Cardiac fibroblast (primary cell): Measurements from ENCODE around the gene WNK1.
A peak's percentile ranks its signal among the peaks of the same experiment; 100 is the strongest.

Experiments used
- DNase-seq, 2 donors: peaks; one replicate each; pipeline versions ENCODE4 v3.0.0 to v3.0.0-alpha.2; 2010; ENCODE audit warnings: low read depth in 2 of 2
- H3K4me3 ChIP-seq, 2 donors: replicated peaks in 1 of 2; 1 replicate in 1 of 2; 2 replicates in 1 of 2; pipeline ENCODE4 v1.5.1; 2011; ENCODE audit warnings: low read depth in 2 of 2, low read length in 2 of 2, mild to moderate bottlenecking in 2 of 2, moderate library complexity in 1 of 2
- TF ChIP-seq, protein P1 (sequence below): IDR thresholded peaks from one replicate; pipeline ENCODE4 v1.5.1; 2011; ENCODE audit warnings: low read depth, mild to moderate bottlenecking, low read length, inconsistent platforms

Gene WNK1

DNA sequence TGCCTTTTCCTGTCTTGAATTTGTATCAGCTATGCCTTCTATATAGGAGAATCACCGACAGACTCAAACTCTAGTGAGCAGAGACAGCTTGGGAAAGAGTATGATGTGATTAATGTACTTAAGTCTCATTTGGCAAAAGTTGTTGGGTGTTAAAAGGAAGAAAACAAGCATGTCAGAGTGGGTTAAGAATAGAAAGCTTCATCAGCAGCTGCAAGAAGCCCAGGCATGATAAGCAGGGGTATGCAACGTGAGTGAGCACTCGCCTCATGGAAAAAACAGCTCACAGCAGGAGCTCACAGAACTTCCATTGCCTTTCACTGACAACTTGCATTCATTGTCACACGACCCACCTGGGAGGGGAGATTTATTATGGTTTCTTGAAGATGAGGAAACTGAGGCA, 35.9 kb upstream of the WNK1 start:
- no peak overlapping the region for H3K4me3 ChIP-seq
- TF ChIP-seq, protein P1, sequence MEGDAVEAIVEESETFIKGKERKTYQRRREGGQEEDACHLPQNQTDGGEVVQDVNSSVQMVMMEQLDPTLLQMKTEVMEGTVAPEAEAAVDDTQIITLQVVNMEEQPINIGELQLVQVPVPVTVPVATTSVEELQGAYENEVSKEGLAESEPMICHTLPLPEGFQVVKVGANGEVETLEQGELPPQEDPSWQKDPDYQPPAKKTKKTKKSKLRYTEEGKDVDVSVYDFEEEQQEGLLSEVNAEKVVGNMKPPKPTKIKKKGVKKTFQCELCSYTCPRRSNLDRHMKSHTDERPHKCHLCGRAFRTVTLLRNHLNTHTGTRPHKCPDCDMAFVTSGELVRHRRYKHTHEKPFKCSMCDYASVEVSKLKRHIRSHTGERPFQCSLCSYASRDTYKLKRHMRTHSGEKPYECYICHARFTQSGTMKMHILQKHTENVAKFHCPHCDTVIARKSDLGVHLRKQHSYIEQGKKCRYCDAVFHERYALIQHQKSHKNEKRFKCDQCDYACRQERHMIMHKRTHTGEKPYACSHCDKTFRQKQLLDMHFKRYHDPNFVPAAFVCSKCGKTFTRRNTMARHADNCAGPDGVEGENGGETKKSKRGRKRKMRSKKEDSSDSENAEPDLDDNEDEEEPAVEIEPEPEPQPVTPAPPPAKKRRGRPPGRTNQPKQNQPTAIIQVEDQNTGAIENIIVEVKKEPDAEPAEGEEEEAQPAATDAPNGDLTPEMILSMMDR = no peak
- DNase-seq = peak; percentile 17 to 68

GRCh38 chr12:718756-719102, 33.6 kb upstream of the WNK1 start:
- no peak for DNase-seq
- H3K4me3 ChIP-seq = no peak overlapping the region
- TF ChIP-seq, protein P1 = no peak

DNA sequence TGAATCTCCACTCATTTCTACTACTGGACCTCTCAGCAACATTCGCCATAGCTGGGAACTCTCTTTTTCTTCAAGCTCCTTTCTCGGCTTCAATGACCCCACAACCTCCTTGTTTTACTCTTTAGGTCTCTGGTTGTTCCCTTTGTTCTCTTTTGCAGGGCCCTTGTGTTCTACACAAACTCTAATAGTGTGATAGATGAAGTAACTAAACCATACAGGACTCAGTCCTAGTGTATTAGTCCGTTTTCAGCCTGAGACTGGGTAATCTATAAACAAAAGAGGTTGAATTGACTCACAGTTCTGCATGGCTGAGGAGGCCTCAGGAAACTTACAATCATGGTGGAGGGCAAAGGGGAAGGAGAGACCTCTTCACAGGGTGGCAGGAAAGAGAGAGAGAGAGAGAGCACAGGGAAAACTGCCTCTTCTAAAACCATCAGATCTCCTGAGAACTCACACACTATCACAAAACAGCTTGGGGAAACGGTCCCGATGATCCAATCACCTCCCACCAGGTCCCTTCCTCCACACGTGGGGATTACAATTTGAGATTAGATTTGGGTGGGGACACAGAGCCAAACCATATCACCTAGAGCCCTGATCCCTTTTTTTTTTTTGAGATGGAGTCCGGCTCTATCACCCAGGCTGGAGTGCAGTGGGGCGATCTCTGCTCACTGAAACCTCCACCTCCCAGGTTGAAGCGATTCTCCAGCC, 32.0 kb upstream of the WNK1 start:
- DNase-seq = no peak
- H3K4me3 ChIP-seq = no peak overlapping the region
- TF ChIP-seq, protein P1 = no peak

DNA sequence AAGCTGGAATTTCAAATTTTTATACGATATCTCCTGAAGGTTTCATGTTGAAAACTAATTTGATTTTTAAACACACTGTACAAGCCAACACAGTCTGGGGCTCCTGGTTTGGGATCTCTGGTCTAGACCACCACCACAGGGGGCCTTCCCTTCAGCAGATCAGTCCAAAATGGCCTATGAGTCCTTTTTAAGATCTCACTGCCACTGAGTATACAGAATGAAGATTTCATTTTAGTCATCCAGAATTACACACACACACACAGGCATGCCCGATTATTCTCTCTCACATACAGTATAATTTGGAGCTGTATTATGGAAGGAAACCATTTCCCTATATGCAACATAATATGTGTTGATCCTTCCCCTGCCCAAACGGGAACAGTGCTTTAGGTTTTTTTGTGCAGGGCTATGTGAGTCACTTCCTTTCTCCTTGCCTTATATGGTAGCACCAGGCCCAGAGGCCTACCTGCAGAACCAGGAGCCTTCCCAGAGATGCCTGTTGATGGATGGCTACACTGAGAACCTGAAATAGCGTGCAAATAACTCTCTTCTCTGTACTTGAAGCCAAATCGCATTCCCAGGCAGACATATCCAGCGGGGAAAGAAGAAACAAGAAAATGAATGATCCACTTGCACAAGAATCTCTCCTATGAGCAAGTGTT, 28.1 kb upstream of the WNK1 start:
- H3K4me3 ChIP-seq = no peak overlapping the region
- DNase-seq = peak in 1 of 2 donors; percentile 23
- TF ChIP-seq, protein P1 = no peak

GRCh38 chr12:725076-725475, 27.3 kb upstream of the WNK1 start:
- H3K4me3 ChIP-seq = no peak overlapping the region
- DNase-seq = no peak
- TF ChIP-seq, protein P1 = no peak

GRCh38 chr12:726281-727140, 25.9 kb upstream of the WNK1 start:
- TF ChIP-seq, protein P1 = no peak
- H3K4me3 ChIP-seq = no peak overlapping the region
- DNase-seq = peak in 1 of 2 donors; percentile 43
